Gastrocnemius medialis (tissue), 4 donors: Measurements from ENCODE around the gene SLC38A7. TPM values are rescaled to one million over a fixed set of nuclear protein-coding genes. Genes with fewer than 3 reads are reported as not detected.
A peak's percentile ranks its signal among the peaks of the same experiment; 100 is the strongest.

ENCODE experiments used
- ATAC-seq, 2 donors: fragments of 150-250 bp; one replicate each; pipeline ENCODE4 v1.9.1; 2016
- DNase-seq, 2 donors: peaks; one replicate each; pipeline ENCODE4 v3.0.0-alpha.2; 2019
- H3K27ac ChIP-seq, 4 donors: fragments of 200-600 bp; sonication (generic); 1 replicate in 1 of 4; 2 replicates in 3 of 4; pipeline ENCODE4 v1.5.1; 2016 to 2018; ENCODE audit warnings: mild to moderate bottlenecking in 2 of 4, moderate library complexity in 1 of 4
- H3K27me3 ChIP-seq, 3 donors: fragments of 200-600 bp; sonication (generic) in 2 of 3; 1 replicate in 1 of 3; 2 replicates in 2 of 3; pipeline versions ENCODE4 v1.5.1 to v1.6.0; 2016 to 2019; ENCODE audit warnings: mild to moderate bottlenecking in 1 of 3, moderate library complexity in 1 of 3
- H3K36me3 ChIP-seq, 2 donors: fragments of 200-600 bp; sonication (generic) in 1 of 2; one replicate each; pipeline ENCODE4 v1.5.1; 2017 to 2018
- H3K4me1 ChIP-seq, 2 donors: fragments of 200-600 bp; sonication (generic) in 1 of 2; one replicate each; pipeline ENCODE4 v1.5.1; 2016 to 2017; ENCODE audit warnings: mild to moderate bottlenecking in 2 of 2
- H3K4me3 ChIP-seq, 4 donors: fragments of 200-600 bp; sonication (generic) in 3 of 4; 1 replicate in 1 of 4; 2 replicates in 3 of 4; pipeline ENCODE4 v1.5.1; 2016 to 2019; ENCODE audit warnings: mild to moderate bottlenecking in 2 of 4
- H3K9me3 ChIP-seq, 3 donors: fragments of 200-600 bp; sonication (generic) in 2 of 3; 1 replicate in 1 of 3; 2 replicates in 2 of 3; pipeline ENCODE4 v1.5.1; 2016 to 2019
- CTCF ChIP-seq, 5 experiments: fragments of 450-650 bp in 3 of 5; fragments of 200-600 bp in 2 of 5; sonication (generic) in 2 of 5; IDR thresholded peaks in 4 of 5; conservative IDR thresholded peaks in 1 of 5; 1 replicate in 4 of 5; 2 replicates in 1 of 5; pipeline ENCODE4 v1.5.1; 2016 to 2019; ENCODE audit warnings: antibody characterized with exemption in 5 of 5, mild to moderate bottlenecking in 3 of 5, moderate library complexity in 3 of 5
- POLR2A ChIP-seq, 2 donors: fragments of 450-650 bp; IDR thresholded peaks; one replicate each; pipeline ENCODE4 v1.6.1; 2017; ENCODE audit warnings: antibody characterized with exemption in 2 of 2, mild to moderate bottlenecking in 2 of 2, moderate library complexity in 2 of 2
- in situ Hi-C, 4 donors: fragments of 200-750 bp; cut with MboI; loops; one replicate each; pipeline versions ENCODE4 v1.15.0 to v1.8.0; 2017; ENCODE audit warnings: low sequenced_read_pairs in 4 of 4
- intact Hi-C: fragments of 100-400 bp; cut with DNase I; formaldehyde crosslinking; loops from one replicate; pipeline ENCODE4 v1.15.1; 2023; ENCODE audit warnings: low total_unique reads
- total RNA-seq, 4 donors: library from RNA; depleted of rRNA; stranded (reverse); fragments of >200 nt; gene quantifications; one replicate each; pipeline versions ENCODE4 v1.1.0 to v1.2.3, GENCODE V29; 2016

Gene SLC38A7
- total RNA-seq, 4 donors from 2014 or later = 6.8 to 12.2 (median 9.1) TPM

- Histone ChIP-seq H3K27ac (peak overlapping the region in 1 of 4 donors; percentile 60), H3K36me3 (peaks cover 0 to 48% of the 10 kb centered on the region in 2 donors), H3K4me3 (no peak overlapping the region), H3K9me3 (no peaks in the 10 kb centered on the region), H3K4me1 (peaks cover 5 to 18% of the 10 kb centered on the region in 2 donors), H3K27me3 (no peaks in the 10 kb centered on the region)
- intact Hi-C loops (no loop called here), in situ Hi-C loops (no loop called here)
- no peak for TF ChIP-seq POLR2A (IDR thresholded peaks at IDR 0.05)
- no peak for TF ChIP-seq CTCF (IDR thresholded peaks at IDR 0.05 in 4 of 5, conservative IDR thresholded peaks at IDR 0.05 in 1 of 5)
- no peak for ATAC-seq
- no peak for DNase-seq
These were observed 38.5 kb upstream of the SLC38A7 start for GRCh38 chr16:58723109-58723508.

- DNase-seq = no peak
- H3K36me3 ChIP-seq = peaks cover 2 to 92% of the 10 kb centered on the region in 2 donors
- H3K9me3 ChIP-seq = no peaks in the 10 kb centered on the region
- no peak overlapping the region for H3K27ac ChIP-seq
- H3K4me3 ChIP-seq = no peak overlapping the region
- in situ Hi-C loops = no loop called here
- no peaks in the 10 kb centered on the region for H3K27me3 ChIP-seq
- ATAC-seq = no peak
- TF ChIP-seq CTCF (IDR thresholded peaks at IDR 0.05 in 4 of 5, conservative IDR thresholded peaks at IDR 0.05 in 1 of 5) = no peak
- no peak for TF ChIP-seq POLR2A (IDR thresholded peaks at IDR 0.05)
- intact Hi-C loops = no loop called here
- no peaks in the 10 kb centered on the region for H3K4me1 ChIP-seq
These were observed 33.4 kb upstream of the SLC38A7 start for GRCh38 chr16:58717994-58718393.

- Histone ChIP-seq H3K9me3 (no peaks in the 10 kb centered on the region), H3K4me3 (no peak overlapping the region), H3K4me1 (no peaks in the 10 kb centered on the region), H3K36me3 (peaks cover 2 to 94% of the 10 kb centered on the region in 2 donors), H3K27ac (no peak overlapping the region), H3K27me3 (no peaks in the 10 kb centered on the region)
- DNase-seq (no peak), ATAC-seq (no peak)
- intact Hi-C loops = no loop called here
- TF ChIP-seq CTCF (IDR thresholded peaks at IDR 0.05 in 4 of 5, conservative IDR thresholded peaks at IDR 0.05 in 1 of 5) (no peak), POLR2A (IDR thresholded peaks at IDR 0.05) (no peak)
- in situ Hi-C loops = no loop called here
These were observed 31.9 kb upstream of the SLC38A7 start for GRCh38 chr16:58716468-58716867.

- in situ Hi-C loops (no loop called here), intact Hi-C loops (no loop called here)
- Histone ChIP-seq H3K27me3 (no peaks in the 10 kb centered on the region), H3K4me3 (no peak overlapping the region), H3K4me1 (no peaks in the 10 kb centered on the region), H3K9me3 (no peaks in the 10 kb centered on the region), H3K36me3 (peaks cover 2 to 76% of the 10 kb centered on the region in 2 donors), H3K27ac (no peak overlapping the region)
- no peak for DNase-seq
- ATAC-seq = no peak
- TF ChIP-seq CTCF (IDR thresholded peaks at IDR 0.05 in 4 of 5, conservative IDR thresholded peaks at IDR 0.05 in 1 of 5) (no peak), POLR2A (IDR thresholded peaks at IDR 0.05) (no peak)
These were observed 29.2 kb upstream of the SLC38A7 start for GRCh38 chr16:58713742-58714141.

- Histone ChIP-seq H3K4me3 (no peak overlapping the region), H3K27ac (no peak overlapping the region), H3K9me3 (no peaks in the 10 kb centered on the region), H3K36me3 (peaks cover 0 to 57% of the 10 kb centered on the region in 2 donors), H3K27me3 (no peaks in the 10 kb centered on the region), H3K4me1 (peaks cover 10 to 13% of the 10 kb centered on the region in 2 donors)
- in situ Hi-C loops (no loop called here), intact Hi-C loops (no loop called here)
- no peak for DNase-seq
- TF ChIP-seq CTCF (IDR thresholded peaks at IDR 0.05 in 4 of 5, conservative IDR thresholded peaks at IDR 0.05 in 1 of 5) = no peak
- TF ChIP-seq POLR2A (IDR thresholded peaks at IDR 0.05) = no peak
- ATAC-seq = no peak
These were observed 24.8 kb upstream of the SLC38A7 start for GRCh38 chr16:58709333-58709732.
